ENCODE results near the gene MBD3L3.

- TF ChIP-seq POLR2A (IDR thresholded peaks at IDR 0.05; ENCODE audit: extremely low read depth, insufficient read length) (no peak), MAX (IDR thresholded peaks at IDR 0.05; ENCODE audit: low read depth, low read length) (no peak), CTCF (IDR thresholded peaks at IDR 0.05; ENCODE audit: low read depth, low read length) (no peak), MYC (IDR thresholded peaks at IDR 0.05; ENCODE audit: low read depth, low read length) (no peak)
Measured at GRCh38 chr19:7007859-7008258, 50.6 kb downstream of the MBD3L3 start.
